ENCODE measurements around the gene TM7SF3. TPM values are rescaled to one million over a fixed set of nuclear protein-coding genes. Genes with fewer than 3 reads are reported as not detected.

The TM7SF3 gene
- total RNA-seq, 1 donor from 2014 or later, result 426 TPM

GRCh38 chr12:27005495-27005894 is 8.7 kb downstream of the TM7SF3 start:
- DNase-seq (ENCODE audit: low read depth), result no peak
- no peak overlapping the region for H3K4me3 ChIP-seq (ENCODE audit: low read depth, low read length)
- no peak for TF ChIP-seq CTCF (IDR thresholded peaks at IDR 0.05; ENCODE audit: insufficient read depth, low read length, severe bottlenecking)
- FAIRE-seq, result no peak
- H3K36me3 ChIP-seq (ENCODE audit: control insufficient read depth, insufficient read depth, low read length), result no peaks in the 10 kb centered on the region
- H3K27me3 ChIP-seq (ENCODE audit: control insufficient read depth, insufficient read depth, low read length), result no peaks in the 10 kb centered on the region

GRCh38 chr12:27003421-27004381 is 10.5 kb downstream of the TM7SF3 start:
- H3K4me3 ChIP-seq (ENCODE audit: low read depth, low read length), result no peak overlapping the region
- TF ChIP-seq CTCF (IDR thresholded peaks at IDR 0.05; ENCODE audit: insufficient read depth, low read length, severe bottlenecking), result no peak
- FAIRE-seq (no peak), DNase-seq (ENCODE audit: low read depth) (no peak)
- peaks cover 1% of the 10 kb centered on the region for H3K36me3 ChIP-seq (ENCODE audit: control insufficient read depth, insufficient read depth, low read length)
- no peaks in the 10 kb centered on the region for H3K27me3 ChIP-seq (ENCODE audit: control insufficient read depth, insufficient read depth, low read length)

- H3K4me3 ChIP-seq (ENCODE audit: low read depth, low read length), result no peak overlapping the region
- peaks cover 5% of the 10 kb centered on the region for H3K36me3 ChIP-seq (ENCODE audit: control insufficient read depth, insufficient read depth, low read length)
- H3K27me3 ChIP-seq (ENCODE audit: control insufficient read depth, insufficient read depth, low read length), result no peaks in the 10 kb centered on the region
- no peak for FAIRE-seq
- no peak for TF ChIP-seq CTCF (IDR thresholded peaks at IDR 0.05; ENCODE audit: insufficient read depth, low read length, severe bottlenecking)
- no peak for DNase-seq (ENCODE audit: low read depth)
Measured at GRCh38 chr12:27002141-27002540, 12.0 kb downstream of the TM7SF3 start.

- H3K36me3 ChIP-seq (ENCODE audit: control insufficient read depth, insufficient read depth, low read length), result peaks cover 8% of the 10 kb centered on the region
- no peak for TF ChIP-seq CTCF (IDR thresholded peaks at IDR 0.05; ENCODE audit: insufficient read depth, low read length, severe bottlenecking)
- DNase-seq (ENCODE audit: low read depth) (no peak), FAIRE-seq (no peak)
- no peak overlapping the region for H3K4me3 ChIP-seq (ENCODE audit: low read depth, low read length)
- no peaks in the 10 kb centered on the region for H3K27me3 ChIP-seq (ENCODE audit: control insufficient read depth, insufficient read depth, low read length)
Measured at GRCh38 chr12:27001663-27002062, 12.5 kb downstream of the TM7SF3 start.

GRCh38 chr12:27000961-27001360 is 13.2 kb downstream of the TM7SF3 start:
- Histone ChIP-seq H3K4me3 (ENCODE audit: low read depth, low read length) (no peak overlapping the region), H3K27me3 (ENCODE audit: control insufficient read depth, insufficient read depth, low read length) (no peaks in the 10 kb centered on the region), H3K36me3 (ENCODE audit: control insufficient read depth, insufficient read depth, low read length) (peaks cover 9% of the 10 kb centered on the region)
- FAIRE-seq (no peak), DNase-seq (ENCODE audit: low read depth) (no peak)
- TF ChIP-seq CTCF (IDR thresholded peaks at IDR 0.05; ENCODE audit: insufficient read depth, low read length, severe bottlenecking), result no peak

All from bronchial epithelial cell (primary cell).